ENCODE measurements around the gene SLC27A5. TPM values are rescaled to one million over a fixed set of nuclear protein-coding genes. Genes with fewer than 3 reads are reported as not detected.

Gene SLC27A5
- total and polyA plus RNA-seq, 2 of the 13 experiments (the other 11 are each of a cell fraction or from before 2014, with no cell fraction given) = 30.3 to 40.2 TPM

GRCh38 chr19:58510084-58510862 is 1.5 kb downstream of the SLC27A5 start (continued):
- TF ChIP-seq ZSCAN29 (CRISPR knock-in tag; conservative IDR thresholded peaks at IDR 0.05) (0 out of 2 replicates have a peak, but pooled peaks have one; percentile 52), SKI (IDR thresholded peaks at IDR 0.05; ENCODE audit: partially characterized antibody) (peak; percentile 80), ZHX1 (CRISPR knock-in tag; IDR thresholded peaks at IDR 0.05; ENCODE audit: low read depth) (0 out of 2 replicates have a peak, but pooled peaks have one; percentile 35), ZNF607 (CRISPR knock-in tag; IDR thresholded peaks at IDR 0.05; ENCODE audit: borderline replicate concordance) (peak; percentile 44; the same call in 1 of the 2 replicates), GFI1 (CRISPR knock-in tag; IDR thresholded peaks at IDR 0.05; ENCODE audit: borderline replicate concordance) (peak; percentile 88; the same call in 1 of the 2 replicates), CBX2 (IDR thresholded peaks at IDR 0.05; ENCODE audit: low read depth, low read length) (no peak), CBX2 (CRISPR knock-in tag; IDR thresholded peaks at IDR 0.05; ENCODE audit: low read depth) (no peak), ZSCAN31 (CRISPR knock-in tag; IDR thresholded peaks at IDR 0.05; ENCODE audit: low read depth) (no peak)

- no peaks in the 10 kb centered on the region for H3K9me3 ChIP-seq (ENCODE audit: low read length)
- no peaks in the 10 kb centered on the region; a peak in 1 of 5 replicates for H3K27me3 ChIP-seq (ENCODE audit: control insufficient read depth in 1 of 2, insufficient read depth in 2 of 2, low read length in 2 of 2)
- DNase-seq (ENCODE audit: low spot score) (no peak), ATAC-seq (no peak; the same call in 2 of the 3 replicates), FAIRE-seq (no peak)
- H4K20me1 ChIP-seq (ENCODE audit: insufficient read depth, low read length) = no peaks in the 10 kb centered on the region
- H3K4me3 ChIP-seq (replicated peaks in 1 of 3; ENCODE audit: insufficient read depth in 1 of 3, low read depth in 2 of 3, low read length in 3 of 3) = peak overlapping the region in 1 of 3 experiments; percentile 54; a peak in 3 of 6 replicates
- H2AFZ ChIP-seq (ENCODE audit: low read length) = no peak overlapping the region
- peak overlapping the region; percentile 85 for H3K4me2 ChIP-seq (ENCODE audit: low read depth, low read length)
- H3K27ac ChIP-seq (ENCODE audit: extremely low read length, insufficient read depth, low read length) = peak overlapping the region; percentile 79
- ChIA-PET POLR2A (interaction anchor here (0.5 to 5.8 kb wide), 6 partner anchors 10 to 147 kb away, joined by 3 to 44 read pairs (median 6); partner anchors contain the start of genes CHMP2A, TRIM28, ZBTB45 and ZNF497), CTCF (ENCODE audit: low intra/inter-chr PET ratio, low total read pairs) (no interaction called here)
- H3K4me1 ChIP-seq (ENCODE audit: insufficient read depth, low read length) = peaks cover 51% of the 10 kb centered on the region
- in situ Hi-C loops (cut with HindIII; ENCODE audit: extremely low pct_ligation_motif_present, low pct_unique_long_range_greater_than_20kb) = no loop called here
- H3K79me2 ChIP-seq (ENCODE audit: insufficient read depth, low read length) = peaks cover 5% of the 10 kb centered on the region
- no TSS peak for BruUV-seq (replicated peaks)
- peak overlapping the region; percentile 60 for H3K9ac ChIP-seq (ENCODE audit: insufficient read depth, low read depth, low read length)
- no peaks in the 10 kb centered on the region for H3K36me3 ChIP-seq (replicated peaks in 1 of 2; ENCODE audit: control insufficient read depth in 1 of 2, insufficient read depth in 2 of 2, low read length in 2 of 2)
- intact Hi-C loops (cut with micrococcal nuclease; ENCODE audit: unreplicated experiment) = no loop called here
- WGBS (ENCODE audit: low lambda C conversion rate) = 5% methylated on average over 9 of the region's 11 CpGs
- no peak for TF ChIP-seq CCAR2 (optimal IDR thresholded peaks at IDR 0.05; ENCODE audit: low read depth, low read length)
- TF ChIP-seq REPIN1 (CRISPR knock-in tag; IDR thresholded peaks at IDR 0.05; ENCODE audit: borderline replicate concordance, low read depth) = no peak
- TF ChIP-seq SP4 (CRISPR knock-in tag; IDR thresholded peaks at IDR 0.05) = no peak
- TF ChIP-seq ZFY (CRISPR knock-in tag; IDR thresholded peaks at IDR 0.05) = no peak; the same call in 1 of the 2 replicates
- TF ChIP-seq SNRNP70 (IDR thresholded peaks at IDR 0.05; ENCODE audit: low read depth, low read length) = no peak
- peak; percentile 39; the same call in 1 of the 2 replicates for TF ChIP-seq UBTF (CRISPR knock-in tag; IDR thresholded peaks at IDR 0.05)
- TF ChIP-seq IRX3 (CRISPR knock-in tag; IDR thresholded peaks at IDR 0.05; ENCODE audit: borderline replicate concordance, low read depth) = 0 out of 2 replicates have a peak, but pooled peaks have one; percentile 25
Measured at GRCh38 chr19:58509731-58510083, 2.1 kb downstream of the SLC27A5 start.

Data from HepG2 (cell line).